RWPE2 (cell line): ENCODE measurements around the gene CXCL8.

Source experiments
- ATAC-seq: fragments of 200-7000 bp; cut with Tn5 transposase; 3 replicates; pipeline ENCODE4 v1.9.1; 2021; ENCODE audit warnings: low read depth
- DNase-seq: peaks from one replicate; pipeline ENCODE4 v3.0.0-alpha.2; 2020; ENCODE audit warnings: low spot score
- H3K27ac ChIP-seq: fragments of 450-650 bp; 2 replicates; pipeline ENCODE4 v1.5.1; 2017; ENCODE audit warnings: mild to moderate bottlenecking; ENCODE audit not compliant: poor library complexity, severe bottlenecking
- H3K27me3 ChIP-seq: fragments of 250-450 bp; sonication (Bioruptor Pico); 2 replicates; pipeline ENCODE4 v1.5.1; 2021; ENCODE audit warnings: mild to moderate bottlenecking, moderate library complexity; ENCODE audit not compliant: insufficient read depth, poor library complexity, severe bottlenecking
- H3K36me3 ChIP-seq: fragments of 250-450 bp; sonication (Bioruptor Pico); 2 replicates; pipeline ENCODE4 v1.5.1; 2020; ENCODE audit warnings: low read depth, mild to moderate bottlenecking, moderate library complexity
- H3K4me1 ChIP-seq: fragments of 250-450 bp; sonication (Bioruptor Pico); 2 replicates; pipeline ENCODE4 v1.5.1; 2021; ENCODE audit warnings: mild to moderate bottlenecking, moderate library complexity; ENCODE audit not compliant: insufficient read depth, poor library complexity, severe bottlenecking
- H3K4me3 ChIP-seq: fragments of 250-450 bp; sonication (Bioruptor Pico); 2 replicates; pipeline ENCODE4 v1.5.1; 2021; ENCODE audit warnings: mild to moderate bottlenecking, moderate library complexity; ENCODE audit not compliant: severe bottlenecking
- H3K9me3 ChIP-seq: fragments of 250-450 bp; sonication (Bioruptor Pico); 2 replicates; pipeline ENCODE4 v1.5.1; 2021; ENCODE audit warnings: mild to moderate bottlenecking, moderate library complexity; ENCODE audit not compliant: severe bottlenecking
- TF ChIP-seq, protein P1 (sequence below): fragments of 450-650 bp; IDR thresholded peaks from one replicate; pipeline ENCODE4 v1.5.1; 2017; ENCODE audit warnings: mild to moderate bottlenecking, moderate library complexity; ENCODE audit not compliant: poor library complexity, severe bottlenecking

The CXCL8 gene

DNA sequence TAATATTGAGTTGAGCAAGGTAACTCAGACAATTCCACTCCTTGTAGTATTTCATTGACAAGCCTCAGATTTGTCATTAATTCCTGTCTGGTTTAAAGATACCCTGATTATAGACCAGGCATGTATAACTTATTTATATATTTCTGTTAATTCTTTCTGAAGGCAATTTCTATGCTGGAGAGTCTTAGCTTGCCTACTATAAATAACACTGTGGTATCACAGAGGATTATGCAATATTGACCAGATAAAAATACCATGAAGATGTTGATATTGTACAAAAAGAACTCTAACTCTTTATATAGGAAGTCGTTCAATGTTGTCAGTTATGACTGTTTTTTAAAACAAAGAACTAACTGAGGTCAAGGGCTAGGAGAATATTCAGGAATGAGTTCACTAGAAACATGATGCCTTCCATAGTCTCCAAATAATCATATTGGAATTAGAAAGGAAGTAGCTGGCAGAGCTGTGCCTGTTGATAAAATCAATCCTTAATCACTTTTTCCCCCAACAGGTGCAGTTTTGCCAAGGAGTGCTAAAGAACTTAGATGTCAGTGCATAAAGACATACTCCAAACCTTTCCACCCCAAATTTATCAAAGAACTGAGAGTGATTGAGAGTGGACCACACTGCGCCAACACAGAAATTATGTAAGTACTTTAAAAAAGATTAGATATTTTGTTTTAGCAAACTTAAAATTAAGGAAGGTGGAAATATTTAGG, 821 bp downstream of the CXCL8 start:
- peaks cover 8% of the 10 kb centered on the region; the same call in 1 of the 2 replicates for H3K36me3 ChIP-seq
- H3K27me3 ChIP-seq, result no peaks in the 10 kb centered on the region
- DNase-seq (no peak), ATAC-seq (peak; percentile 13; the same call in 1 of the 3 replicates)
- H3K4me3 ChIP-seq, result no peak overlapping the region
- H3K4me1 ChIP-seq, result peaks cover 22% of the 10 kb centered on the region
- H3K27ac ChIP-seq, result peak overlapping the region; percentile 61
- TF ChIP-seq, protein P1, sequence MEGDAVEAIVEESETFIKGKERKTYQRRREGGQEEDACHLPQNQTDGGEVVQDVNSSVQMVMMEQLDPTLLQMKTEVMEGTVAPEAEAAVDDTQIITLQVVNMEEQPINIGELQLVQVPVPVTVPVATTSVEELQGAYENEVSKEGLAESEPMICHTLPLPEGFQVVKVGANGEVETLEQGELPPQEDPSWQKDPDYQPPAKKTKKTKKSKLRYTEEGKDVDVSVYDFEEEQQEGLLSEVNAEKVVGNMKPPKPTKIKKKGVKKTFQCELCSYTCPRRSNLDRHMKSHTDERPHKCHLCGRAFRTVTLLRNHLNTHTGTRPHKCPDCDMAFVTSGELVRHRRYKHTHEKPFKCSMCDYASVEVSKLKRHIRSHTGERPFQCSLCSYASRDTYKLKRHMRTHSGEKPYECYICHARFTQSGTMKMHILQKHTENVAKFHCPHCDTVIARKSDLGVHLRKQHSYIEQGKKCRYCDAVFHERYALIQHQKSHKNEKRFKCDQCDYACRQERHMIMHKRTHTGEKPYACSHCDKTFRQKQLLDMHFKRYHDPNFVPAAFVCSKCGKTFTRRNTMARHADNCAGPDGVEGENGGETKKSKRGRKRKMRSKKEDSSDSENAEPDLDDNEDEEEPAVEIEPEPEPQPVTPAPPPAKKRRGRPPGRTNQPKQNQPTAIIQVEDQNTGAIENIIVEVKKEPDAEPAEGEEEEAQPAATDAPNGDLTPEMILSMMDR, result no peak
- no peaks in the 10 kb centered on the region for H3K9me3 ChIP-seq

DNA sequence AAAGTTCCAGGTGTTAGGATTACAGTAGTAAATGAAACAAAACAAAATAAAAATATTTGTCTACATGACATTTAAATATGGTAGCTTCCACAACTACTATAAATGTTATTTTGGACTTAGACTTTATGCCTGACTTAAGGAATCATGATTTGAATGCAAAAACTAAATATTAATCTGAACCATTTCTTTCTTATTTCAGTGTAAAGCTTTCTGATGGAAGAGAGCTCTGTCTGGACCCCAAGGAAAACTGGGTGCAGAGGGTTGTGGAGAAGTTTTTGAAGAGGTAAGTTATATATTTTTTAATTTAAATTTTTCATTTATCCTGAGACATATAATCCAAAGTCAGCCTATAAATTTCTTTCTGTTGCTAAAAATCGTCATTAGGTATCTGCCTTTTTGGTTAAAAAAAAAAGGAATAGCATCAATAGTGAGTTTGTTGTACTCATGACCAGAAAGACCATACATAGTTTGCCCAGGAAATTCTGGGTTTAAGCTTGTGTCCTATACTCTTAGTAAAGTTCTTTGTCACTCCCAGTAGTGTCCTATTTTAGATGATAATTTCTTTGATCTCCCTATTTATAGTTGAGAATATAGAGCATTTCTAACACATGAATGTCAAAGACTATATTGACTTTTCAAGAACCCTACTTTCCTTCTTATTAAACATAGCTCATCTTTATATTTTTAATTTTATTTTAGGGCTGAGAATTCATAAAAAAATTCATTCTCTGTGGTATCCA, 1.6 kb downstream of the CXCL8 start:
- no peak for ATAC-seq
- no peak for DNase-seq
- Histone ChIP-seq H3K27ac (peak overlapping the region; percentile 61), H3K4me3 (no peak overlapping the region), H3K4me1 (peaks cover 22% of the 10 kb centered on the region), H3K9me3 (no peaks in the 10 kb centered on the region), H3K36me3 (peaks cover 8% of the 10 kb centered on the region; the same call in 1 of the 2 replicates), H3K27me3 (no peaks in the 10 kb centered on the region)
- TF ChIP-seq, protein P1, result no peak

GRCh38 chr4:73742490-73743160, 2.3 kb downstream of the CXCL8 start:
- DNase-seq (no peak), ATAC-seq (no peak)
- Histone ChIP-seq H3K27ac (no peak overlapping the region), H3K36me3 (peaks cover 8% of the 10 kb centered on the region; the same call in 1 of the 2 replicates), H3K27me3 (no peaks in the 10 kb centered on the region), H3K4me1 (peaks cover 22% of the 10 kb centered on the region), H3K9me3 (no peaks in the 10 kb centered on the region), H3K4me3 (no peak overlapping the region)
- TF ChIP-seq, protein P1, result no peak

- TF ChIP-seq, protein P1, result no peak
- peaks cover 8% of the 10 kb centered on the region; the same call in 1 of the 2 replicates for H3K36me3 ChIP-seq
- H3K9me3 ChIP-seq, result no peaks in the 10 kb centered on the region
- DNase-seq, result no peak
- no peak overlapping the region for H3K27ac ChIP-seq
- H3K27me3 ChIP-seq, result no peaks in the 10 kb centered on the region
- peaks cover 22% of the 10 kb centered on the region for H3K4me1 ChIP-seq
- no peak overlapping the region for H3K4me3 ChIP-seq
- ATAC-seq, result no peak
Measured at GRCh38 chr4:73743281-73743680, 2.9 kb downstream of the CXCL8 start.
